HepG2 (cell line): ENCODE results near the gene PPP2R2D. TPM values are rescaled to one million over a fixed set of nuclear protein-coding genes. Genes with fewer than 3 reads are reported as not detected.

Experiments used
- ATAC-seq: fragments of 200-7000 bp; cut with Tn5 transposase; 3 replicates; pipeline ENCODE4 v1.9.1; 2020; ENCODE audit warnings: mild to moderate bottlenecking, moderate library complexity
- BruUV-seq: library from RNA; stranded (reverse); fragments of 400-500 nt; replicated peaks from 2 replicates; lab custom pipeline; 2021; lab: Mats Ljungman, UMichigan
- CTCF ChIA-PET: fragments of 300-600 bp; formaldehyde crosslinking; extraction: SDS; loops from one replicate; lab custom pipeline; 2021; ENCODE audit warnings: low total read pairs, inconsistent platforms, low intra/inter-chr PET ratio; lab: Yijun Ruan, JAX
- POLR2A ChIA-PET: fragments of 350-600 bp; sonication (Branson Sonifier 250); formaldehyde crosslinking; loops from one replicate; lab custom pipeline; 2020; ENCODE audit warnings: antibody characterized with exemption, inconsistent platforms; lab: Yijun Ruan, JAX
- DNase-seq: peaks from one replicate; pipeline ENCODE4 v3.0.0-alpha.2; 2015; ENCODE audit warnings: low spot score
- FAIRE-seq: peaks from 3 replicates; lab custom pipeline; 2011; peaks lifted over from hg19 to GRCh38; lab: Jason Lieb, UNC
- H2AFZ ChIP-seq: one replicate; pipeline ENCODE4 v1.6.1; 2011; ENCODE audit warnings: low read length, inconsistent platforms
- H3K27ac ChIP-seq: fragments of 300-600 bp; 3 replicates; pipeline ENCODE4 v1.8.0; 2011; ENCODE audit warnings: mixed run types, mild to moderate bottlenecking, mixed read lengths, low read length, inconsistent platforms; ENCODE audit not compliant: insufficient read depth; ENCODE audit errors: extremely low read length
- H3K27me3 ChIP-seq, 2 experiments: fragments of 200-600 bp in 1 of 2; 2 replicates in 1 of 2; 3 replicates in 1 of 2; pipeline versions ENCODE4 v1.6.0 to v1.8.0; 2011; ENCODE audit warnings: low read length in 2 of 2, mild to moderate bottlenecking in 2 of 2, moderate library complexity in 2 of 2, inconsistent platforms in 1 of 2; ENCODE audit not compliant: insufficient read depth in 2 of 2, control insufficient read depth in 1 of 2
- H3K36me3 ChIP-seq, 2 experiments: fragments of 200-600 bp in 1 of 2; replicated peaks in 1 of 2; 2 replicates in 1 of 2; 3 replicates in 1 of 2; pipeline versions ENCODE4 v1.5.1 to v1.8.0; 2011; ENCODE audit warnings: low read length in 2 of 2, inconsistent platforms in 1 of 2; ENCODE audit not compliant: insufficient read depth in 2 of 2, control insufficient read depth in 1 of 2
- H3K4me1 ChIP-seq: 2 replicates; pipeline ENCODE4 v1.5.1; 2012; ENCODE audit warnings: low read length, inconsistent platforms; ENCODE audit not compliant: insufficient read depth
- H3K4me2 ChIP-seq: 2 replicates; pipeline ENCODE4 v1.6.0; 2011; ENCODE audit warnings: low read depth, low read length, inconsistent platforms
- H3K4me3 ChIP-seq, 3 experiments: fragments of 200-600 bp in 1 of 3; sonication (generic), shearing (Covaris generic) in 1 of 3; replicated peaks in 1 of 3; 2 replicates each; pipeline ENCODE4 v1.5.1; 2011 to 2016; ENCODE audit warnings: low read length in 3 of 3, inconsistent platforms in 2 of 3, low read depth in 2 of 3, mild to moderate bottlenecking in 2 of 3, control low read depth in 1 of 3, mixed read lengths in 1 of 3; ENCODE audit not compliant: insufficient read depth in 1 of 3
- H3K79me2 ChIP-seq: one replicate; pipeline ENCODE4 v1.6.1; 2011; ENCODE audit warnings: low read length, inconsistent platforms; ENCODE audit not compliant: insufficient read depth
- H3K9ac ChIP-seq: 2 replicates; pipeline ENCODE4 v1.6.0; 2011; ENCODE audit warnings: mild to moderate bottlenecking, low read depth, low read length, inconsistent platforms; ENCODE audit not compliant: insufficient read depth
- H3K9me3 ChIP-seq: 2 replicates; pipeline ENCODE4 v1.5.1; 2012; ENCODE audit warnings: mild to moderate bottlenecking, low read length
- H4K20me1 ChIP-seq: 2 replicates; pipeline ENCODE4 v1.6.0; 2011; ENCODE audit warnings: inconsistent platforms, mild to moderate bottlenecking, low read length, moderate library complexity; ENCODE audit not compliant: insufficient read depth
- ESRRA ChIP-seq: sonication (generic); formaldehyde crosslinking; IDR thresholded peaks from 2 replicates; pipeline ENCODE4 v1.5.1; 2020; ENCODE audit warnings: mild to moderate bottlenecking, low read depth, missing genetic modification reagents
- MAFF ChIP-seq: IDR thresholded peaks from 2 replicates; pipeline ENCODE4 v1.6.1; 2011; ENCODE audit warnings: low read depth, low read length, improper control_type of control experiment
- MAFK ChIP-seq, 2 experiments: IDR thresholded peaks in 1 of 2; conservative IDR thresholded peaks in 1 of 2; 2 replicates each; pipeline ENCODE4 v1.6.1; 2011; ENCODE audit warnings: improper control_type of control experiment in 2 of 2, low read length in 2 of 2
- ZNF138 ChIP-seq: sonication (generic); formaldehyde crosslinking; IDR thresholded peaks from 2 replicates; pipeline ENCODE4 v1.5.0; 2020; ENCODE audit warnings: mild to moderate bottlenecking, low read depth, missing genetic modification reagents
- ZNF256 ChIP-seq: sonication (generic); formaldehyde crosslinking; conservative IDR thresholded peaks from 2 replicates; pipeline ENCODE4 v1.4.0; 2020; ENCODE audit warnings: missing genetic modification reagents
- ZNF501 ChIP-seq: sonication (generic); formaldehyde crosslinking; IDR thresholded peaks from 2 replicates; pipeline ENCODE4 v1.5.1; 2020; ENCODE audit warnings: mild to moderate bottlenecking, moderate library complexity, missing genetic modification reagents
- ZNF562 ChIP-seq: sonication (generic); formaldehyde crosslinking; IDR thresholded peaks from 2 replicates; pipeline ENCODE4 v1.8.0; 2022; ENCODE audit warnings: missing genetic modification reagents, borderline replicate concordance
- ZNF572 ChIP-seq: sonication (generic); formaldehyde crosslinking; IDR thresholded peaks from 2 replicates; pipeline ENCODE4 v1.5.1; 2020; ENCODE audit warnings: mild to moderate bottlenecking, missing genetic modification reagents
- WGBS: methylation state at CpG from one replicate; pipeline ENCODE4 v1.1.6; 2017; ENCODE audit warnings: low lambda C conversion rate; 5-methylcytosine and 5-hydroxymethylcytosine counted together
- in situ Hi-C: cut with HindIII; loops from 2 replicates; pipeline ENCODE4 v1.10.0; 2017; ENCODE audit warnings: low pct_unique_long_range_greater_than_20kb; ENCODE audit not compliant: extremely low pct_ligation_motif_present
- intact Hi-C: fragments of 100-400 bp; cut with micrococcal nuclease; formaldehyde crosslinking; loops from one replicate; pipeline ENCODE4 v1.10.0; 2022; ENCODE audit not compliant: unreplicated experiment
- polyA plus RNA-seq, 8 experiments: library from polyadenylated mRNA; depleted of rRNA in 3 of 8; stranded (reverse) in 7 of 8; unstranded in 1 of 8; fragments of >200 nt; fragmentation: Illumina TruSeq in 4 of 8; extraction: Trizol in 4 of 8; gene quantifications; 2 replicates each; pipeline versions ENCODE4 v1.2.1 to v1.2.3, GENCODE V29; 2011 to 2016; ENCODE audit warnings: low read depth in 4 of 8, missing spikeins in 1 of 8, mixed read lengths in 1 of 8; ENCODE audit not compliant: insufficient read depth in 1 of 8
- total RNA-seq, 5 experiments: library from RNA; depleted of rRNA; stranded (reverse); fragments of >200 nt; fragmentation: Illumina TruSeq; extraction: Trizol; gene quantifications; 2 replicates each; pipeline ENCODE4 v1.2.3, GENCODE V29; 2016; ENCODE audit warnings: low read depth in 1 of 5
- TF ChIP-seq, protein P1 (sequence below): IDR thresholded peaks from 2 replicates; pipeline ENCODE4 v1.6.1; 2016; ENCODE audit warnings: mild to moderate bottlenecking, missing biosample characterization, missing genetic modification reagents

Gene PPP2R2D
- total and polyA plus RNA-seq, 2 of the 13 experiments (the other 11 are each of a cell fraction or from before 2014, with no cell fraction given), result 32.7 to 33.2 TPM

- no peak for TF ChIP-seq ZNF256 (CRISPR knock-in tag)
- no peak for TF ChIP-seq ZNF572 (CRISPR knock-in tag)
- TF ChIP-seq ESRRA, result no peak
- no peak for TF ChIP-seq ZNF138 (CRISPR knock-in tag)
These were observed 38.3 kb upstream of the PPP2R2D start (continued) for GRCh38 chr10:131862548-131862947.

DNA sequence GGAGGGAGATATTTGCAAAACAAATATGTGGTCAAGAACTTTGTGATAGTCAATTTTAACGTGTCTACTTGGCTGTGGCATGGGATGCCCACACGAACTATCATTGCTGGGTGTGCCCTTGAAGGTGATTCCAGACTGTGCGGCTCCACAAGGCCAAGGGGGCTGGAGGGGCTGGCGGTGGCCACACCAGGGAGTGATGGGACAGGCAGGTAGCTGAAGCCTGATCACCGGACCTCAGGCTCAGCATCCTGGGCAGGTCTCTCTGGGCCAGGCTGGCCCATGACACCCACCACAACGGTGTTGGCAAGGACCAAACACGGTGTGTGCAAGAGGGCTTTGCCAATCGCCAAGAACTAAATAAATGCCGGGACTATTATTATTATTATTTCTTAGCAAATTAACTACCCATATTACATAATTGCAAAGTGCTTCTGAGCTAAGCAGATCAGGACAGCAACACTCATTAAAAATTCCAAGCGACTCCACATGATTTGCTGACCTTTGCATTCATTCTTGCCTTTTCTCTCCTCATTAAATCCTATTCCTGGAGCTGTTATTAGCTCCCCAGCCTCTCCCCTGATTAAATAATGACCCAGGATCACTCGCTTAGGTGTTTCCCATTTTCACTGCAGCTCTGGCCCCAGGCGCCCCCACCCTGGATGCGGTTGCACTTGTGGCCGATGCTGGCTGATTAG is 35.4 kb upstream of the PPP2R2D start:
- intact Hi-C loops, result no loop called here
- CTCF ChIA-PET, result no interaction called here
- WGBS, result 43% methylated on average over 12 of the region's 14 CpGs

More for the DNA sequence above, 35.4 kb upstream of the PPP2R2D start:
- POLR2A ChIA-PET, result no interaction called here
- Histone ChIP-seq H3K27ac (no peak overlapping the region), H2AFZ (no peak overlapping the region), H3K27me3 (peaks cover 0 to 21% of the 10 kb centered on the region in 2 experiments; a peak in 2 of 5 replicates), H3K9me3 (no peaks in the 10 kb centered on the region), H3K79me2 (no peaks in the 10 kb centered on the region), H4K20me1 (no peaks in the 10 kb centered on the region), H3K4me2 (no peak overlapping the region), H3K4me1 (no peaks in the 10 kb centered on the region), H3K9ac (no peak overlapping the region), H3K36me3 (no peaks in the 10 kb centered on the region), H3K4me3 (no peak overlapping the region)
- TF ChIP-seq MAFF (peak; percentile 50), MAFK (conservative IDR thresholded peaks at IDR 0.05 in 1 of 2, IDR thresholded peaks at IDR 0.05 in 1 of 2; ENCODE audit: low read length in 2 of 2) (peak; percentile 49 to 71), ZNF501 (CRISPR knock-in tag) (no peak), ZNF562 (CRISPR knock-in tag) (no peak)
- TF ChIP-seq, protein P1, sequence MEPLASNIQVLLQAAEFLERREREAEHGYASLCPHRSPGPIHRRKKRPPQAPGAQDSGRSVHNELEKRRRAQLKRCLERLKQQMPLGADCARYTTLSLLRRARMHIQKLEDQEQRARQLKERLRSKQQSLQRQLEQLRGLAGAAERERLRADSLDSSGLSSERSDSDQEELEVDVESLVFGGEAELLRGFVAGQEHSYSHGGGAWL (CRISPR knock-in tag), result no peak
- in situ Hi-C loops, result no loop called here
- ATAC-seq (no peak), DNase-seq (no peak), FAIRE-seq (no peak)
- BruUV-seq, result no TSS peak
